HG02588 (cell line): ENCODE results near the gene PPIL4.
"Not testable (repeated sequence)": the region's sequence is repeated elsewhere in the genome, so short reads cannot be mapped to it uniquely, and the experiment has no call there.

Source experiments
- ATAC-seq: cut with Tn5 transposase; IDR thresholded peaks from one replicate; pipeline ENCODE4 v1.9.1; 2021; ENCODE audit warnings: mild to moderate bottlenecking, moderate library complexity; ENCODE audit not compliant: unreplicated experiment

The PPIL4 gene

GRCh38 chr6:149462712-149463111, 83.1 kb downstream of the PPIL4 start:
- not testable (repeated sequence) for ATAC-seq

- no peak for ATAC-seq
Observed at GRCh38 chr6:149461670-149462069, 84.2 kb downstream of the PPIL4 start.

GRCh38 chr6:149460249-149460648, 85.6 kb downstream of the PPIL4 start:
- ATAC-seq, result not testable (repeated sequence)

DNA sequence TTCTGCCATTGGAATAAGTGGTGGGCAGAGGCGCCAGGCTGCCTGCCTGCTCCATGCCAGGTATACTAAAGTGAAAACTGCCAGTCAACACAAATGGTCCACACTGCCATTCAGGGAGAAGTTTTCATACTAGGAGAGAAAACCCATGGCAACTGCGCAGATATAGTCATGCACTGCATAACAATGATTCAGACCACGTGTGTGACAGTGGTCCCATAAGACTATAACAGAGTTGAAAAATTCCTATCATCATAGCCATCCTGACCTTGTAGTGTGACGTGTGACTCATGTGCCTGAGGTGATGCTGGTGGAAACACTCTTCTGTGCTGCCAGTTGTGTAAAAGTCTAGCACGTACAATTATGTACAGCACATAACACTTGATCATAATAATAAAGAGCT, 86.1 kb downstream of the PPIL4 start:
- no peak for ATAC-seq

DNA sequence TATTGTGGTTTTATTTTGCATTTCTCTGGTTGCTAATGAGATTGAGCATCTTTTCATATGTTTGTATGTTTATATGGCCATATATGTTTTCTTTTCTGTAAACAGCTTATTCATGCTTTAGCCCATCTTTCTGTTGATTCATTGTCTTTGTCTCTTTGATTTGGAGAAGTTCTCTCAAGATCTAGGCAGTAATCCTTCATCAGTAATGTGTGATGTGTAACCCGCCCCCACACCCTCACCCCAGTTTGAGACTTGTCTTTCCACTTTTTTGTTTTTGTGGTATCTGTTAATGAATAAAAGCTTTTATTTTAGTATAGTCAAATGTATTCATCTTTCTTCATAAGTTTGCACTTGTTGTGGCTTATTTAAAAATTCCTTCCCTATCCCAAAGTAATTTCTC, 87.0 kb downstream of the PPIL4 start:
- no peak for ATAC-seq

DNA sequence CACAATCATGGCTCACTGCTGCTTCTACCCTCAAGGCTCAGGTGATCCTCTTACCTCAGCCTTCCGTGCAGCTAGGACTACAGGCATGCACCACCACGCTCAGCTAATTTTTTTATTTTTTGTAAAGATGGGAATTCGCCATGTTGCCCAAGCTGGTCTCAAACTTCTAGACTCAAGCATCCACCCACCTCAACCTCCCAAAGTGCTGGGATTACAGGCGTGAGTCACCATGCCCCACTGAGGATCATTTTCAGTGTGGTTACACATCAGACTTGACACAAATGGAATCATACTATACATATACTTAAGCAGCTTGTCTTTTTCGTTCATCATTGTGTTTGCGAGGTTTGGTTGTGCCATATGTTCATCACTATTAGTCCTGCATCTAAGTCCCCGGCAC, 87.6 kb downstream of the PPIL4 start:
- ATAC-seq, result no peak

DNA sequence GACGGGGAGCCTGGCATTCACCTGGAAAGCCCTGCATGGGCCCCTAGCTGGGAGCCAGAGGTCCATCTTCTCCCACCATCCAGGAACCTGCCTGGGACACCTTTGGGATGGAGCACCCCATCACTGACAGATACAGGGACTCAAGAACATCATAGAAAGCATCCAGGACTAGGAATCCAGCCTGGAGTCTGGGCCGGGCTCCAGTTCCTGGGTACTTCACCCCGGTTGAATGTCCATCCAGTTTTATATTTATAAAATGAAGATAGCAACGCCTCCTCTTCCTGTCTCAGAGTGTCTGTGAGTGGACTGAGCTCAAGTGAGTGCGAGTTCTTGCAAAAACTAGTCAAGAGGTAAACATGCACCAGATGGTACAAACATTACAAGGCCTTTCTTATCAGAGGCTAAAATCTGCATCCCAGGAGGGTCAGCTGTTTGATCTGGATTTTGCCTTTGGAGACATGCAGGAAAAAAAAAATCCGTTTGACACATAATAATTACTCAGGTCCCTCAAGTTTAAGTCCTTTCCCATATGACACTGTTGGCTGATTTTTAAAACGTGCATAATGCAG, 88.4 kb downstream of the PPIL4 start:
- ATAC-seq, result no peak

GRCh38 chr6:149456311-149457021, 89.4 kb downstream of the PPIL4 start:
- no peak for ATAC-seq

- ATAC-seq, result no peak
Observed at GRCh38 chr6:149455031-149455732, 90.7 kb downstream of the PPIL4 start.
